ENCODE measurements around the gene SERPINB6.
"Not testable (repeated sequence)": the region's sequence is repeated elsewhere in the genome, so short reads cannot be mapped to it uniquely, and the experiment has no call there.

DNA sequence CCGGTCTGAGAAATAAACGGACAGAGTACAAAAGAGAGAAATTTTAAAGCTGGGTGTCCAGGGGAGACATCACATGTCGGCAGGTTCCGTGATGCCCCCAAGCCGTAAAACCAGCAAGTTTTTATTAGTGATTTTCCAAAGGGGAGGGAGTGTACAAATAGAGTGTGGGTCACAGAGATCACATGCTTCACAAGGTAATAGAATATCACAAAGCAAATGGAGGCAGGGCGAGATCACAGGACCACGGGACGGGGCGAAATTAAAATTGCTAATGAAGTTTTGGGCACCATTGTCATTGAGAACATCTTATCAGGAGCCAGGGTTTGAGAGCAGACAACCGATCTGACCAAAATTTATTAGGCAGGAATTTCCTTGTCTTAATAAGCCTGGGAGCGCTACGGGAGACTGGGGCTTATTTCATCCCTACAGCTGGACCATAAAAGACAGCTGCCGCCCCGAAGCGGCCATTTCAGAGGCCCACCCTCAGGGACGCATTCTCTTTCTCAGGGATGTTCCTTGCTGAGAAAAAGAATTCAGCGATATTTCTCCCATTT lies 37.4 kb upstream of the SERPINB6 start:
- TF ChIP-seq, protein P1, sequence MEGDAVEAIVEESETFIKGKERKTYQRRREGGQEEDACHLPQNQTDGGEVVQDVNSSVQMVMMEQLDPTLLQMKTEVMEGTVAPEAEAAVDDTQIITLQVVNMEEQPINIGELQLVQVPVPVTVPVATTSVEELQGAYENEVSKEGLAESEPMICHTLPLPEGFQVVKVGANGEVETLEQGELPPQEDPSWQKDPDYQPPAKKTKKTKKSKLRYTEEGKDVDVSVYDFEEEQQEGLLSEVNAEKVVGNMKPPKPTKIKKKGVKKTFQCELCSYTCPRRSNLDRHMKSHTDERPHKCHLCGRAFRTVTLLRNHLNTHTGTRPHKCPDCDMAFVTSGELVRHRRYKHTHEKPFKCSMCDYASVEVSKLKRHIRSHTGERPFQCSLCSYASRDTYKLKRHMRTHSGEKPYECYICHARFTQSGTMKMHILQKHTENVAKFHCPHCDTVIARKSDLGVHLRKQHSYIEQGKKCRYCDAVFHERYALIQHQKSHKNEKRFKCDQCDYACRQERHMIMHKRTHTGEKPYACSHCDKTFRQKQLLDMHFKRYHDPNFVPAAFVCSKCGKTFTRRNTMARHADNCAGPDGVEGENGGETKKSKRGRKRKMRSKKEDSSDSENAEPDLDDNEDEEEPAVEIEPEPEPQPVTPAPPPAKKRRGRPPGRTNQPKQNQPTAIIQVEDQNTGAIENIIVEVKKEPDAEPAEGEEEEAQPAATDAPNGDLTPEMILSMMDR (IDR thresholded peaks at IDR 0.05; ENCODE audit: insufficient read depth, low read length), result not testable (repeated sequence)
- TF ChIP-seq SPI1 (IDR thresholded peaks at IDR 0.05; ENCODE audit: borderline replicate concordance, low read depth); GABPA (IDR thresholded peaks at IDR 0.05; ENCODE audit: low read depth); POLR2AphosphoS5 (IDR thresholded peaks at IDR 0.05; ENCODE audit: low read depth): not testable (repeated sequence)
- TF ChIP-seq, protein P2, sequence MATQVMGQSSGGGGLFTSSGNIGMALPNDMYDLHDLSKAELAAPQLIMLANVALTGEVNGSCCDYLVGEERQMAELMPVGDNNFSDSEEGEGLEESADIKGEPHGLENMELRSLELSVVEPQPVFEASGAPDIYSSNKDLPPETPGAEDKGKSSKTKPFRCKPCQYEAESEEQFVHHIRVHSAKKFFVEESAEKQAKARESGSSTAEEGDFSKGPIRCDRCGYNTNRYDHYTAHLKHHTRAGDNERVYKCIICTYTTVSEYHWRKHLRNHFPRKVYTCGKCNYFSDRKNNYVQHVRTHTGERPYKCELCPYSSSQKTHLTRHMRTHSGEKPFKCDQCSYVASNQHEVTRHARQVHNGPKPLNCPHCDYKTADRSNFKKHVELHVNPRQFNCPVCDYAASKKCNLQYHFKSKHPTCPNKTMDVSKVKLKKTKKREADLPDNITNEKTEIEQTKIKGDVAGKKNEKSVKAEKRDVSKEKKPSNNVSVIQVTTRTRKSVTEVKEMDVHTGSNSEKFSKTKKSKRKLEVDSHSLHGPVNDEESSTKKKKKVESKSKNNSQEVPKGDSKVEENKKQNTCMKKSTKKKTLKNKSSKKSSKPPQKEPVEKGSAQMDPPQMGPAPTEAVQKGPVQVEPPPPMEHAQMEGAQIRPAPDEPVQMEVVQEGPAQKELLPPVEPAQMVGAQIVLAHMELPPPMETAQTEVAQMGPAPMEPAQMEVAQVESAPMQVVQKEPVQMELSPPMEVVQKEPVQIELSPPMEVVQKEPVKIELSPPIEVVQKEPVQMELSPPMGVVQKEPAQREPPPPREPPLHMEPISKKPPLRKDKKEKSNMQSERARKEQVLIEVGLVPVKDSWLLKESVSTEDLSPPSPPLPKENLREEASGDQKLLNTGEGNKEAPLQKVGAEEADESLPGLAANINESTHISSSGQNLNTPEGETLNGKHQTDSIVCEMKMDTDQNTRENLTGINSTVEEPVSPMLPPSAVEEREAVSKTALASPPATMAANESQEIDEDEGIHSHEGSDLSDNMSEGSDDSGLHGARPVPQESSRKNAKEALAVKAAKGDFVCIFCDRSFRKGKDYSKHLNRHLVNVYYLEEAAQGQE (IDR thresholded peaks at IDR 0.05; ENCODE audit: insufficient replicate concordance, low read depth), result not testable (repeated sequence)

All from HL-60 (cell line).